Ammon's horn (tissue), 1 donor: Measurements from ENCODE around the gene CNTNAP2.
"Not testable (repeated sequence)": the region's sequence is repeated elsewhere in the genome, so short reads cannot be mapped to it uniquely, and the experiment has no call there.

Experiments
- DNase-seq: peaks from one replicate; pipeline ENCODE4 v3.0.0-alpha.2; 2016; ENCODE audit warnings: low spot score

The CNTNAP2 gene

DNA sequence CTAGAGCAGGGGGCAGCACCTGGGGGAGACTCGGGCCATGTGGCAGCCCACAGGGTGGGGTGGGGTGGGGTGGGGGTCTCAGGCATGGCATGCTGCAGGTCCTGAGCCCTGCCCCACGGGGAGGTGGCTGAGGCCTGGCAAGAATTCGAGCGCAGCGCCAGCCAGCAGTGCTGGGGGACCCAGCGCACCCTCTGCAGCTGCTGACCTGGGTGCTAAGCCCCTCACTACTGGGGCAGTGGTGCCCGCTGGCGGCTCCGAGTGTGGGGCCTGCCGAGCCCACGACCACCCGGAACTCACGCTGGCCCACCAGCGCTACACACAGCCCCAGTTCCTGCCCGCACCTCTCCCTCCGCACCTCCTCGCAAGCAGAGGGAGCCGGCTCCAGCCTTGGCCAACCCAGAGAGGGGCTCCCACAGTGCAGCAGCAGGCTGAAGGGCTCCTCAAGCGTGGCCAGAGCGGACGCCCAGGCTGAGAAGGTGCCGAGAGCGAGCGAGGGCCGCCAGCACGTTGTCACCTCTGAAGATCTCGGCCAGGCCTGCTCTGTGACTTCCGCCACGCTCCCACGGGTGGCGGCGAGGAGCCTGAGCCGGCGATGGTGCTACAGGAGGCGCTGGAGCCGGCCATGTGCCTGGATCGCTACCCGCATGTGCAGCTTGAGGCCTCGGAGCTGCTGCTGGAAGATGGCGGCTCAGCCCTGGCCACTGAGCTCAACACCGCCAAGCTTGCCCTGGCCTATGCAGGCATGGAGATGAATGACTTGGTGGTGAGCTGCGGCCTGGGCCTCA lies 2328.9 kb downstream of the CNTNAP2 start:
- no peak for DNase-seq

DNA sequence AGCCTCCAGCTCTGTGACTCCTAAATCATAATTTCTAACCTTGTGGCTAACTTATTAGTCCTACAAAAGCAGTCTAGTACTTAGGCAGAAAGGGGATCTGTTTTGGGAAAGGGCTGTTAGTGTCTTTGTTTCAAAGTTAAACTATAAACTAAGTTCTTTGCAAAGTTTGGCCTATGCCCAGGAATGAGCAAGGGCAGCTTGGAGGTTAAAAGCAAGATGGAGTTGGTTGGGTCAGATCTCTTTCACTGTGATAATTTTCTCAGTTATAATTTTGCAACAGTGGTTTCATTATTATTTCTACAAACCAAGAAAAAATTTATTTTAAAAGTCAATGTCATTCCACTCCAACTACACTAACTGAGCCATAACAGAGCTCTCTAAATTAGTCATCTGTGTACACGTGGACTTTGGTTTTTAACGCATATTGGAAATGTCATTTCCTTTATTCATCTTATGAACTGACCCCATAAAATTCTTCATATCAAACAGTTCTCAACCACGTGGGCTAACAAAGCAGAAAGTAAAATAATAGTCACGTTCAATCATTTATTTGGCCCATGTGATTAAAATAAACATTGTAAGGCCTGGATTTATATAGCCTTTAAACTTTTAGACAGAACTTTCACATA lies 2330.7 kb downstream of the CNTNAP2 start:
- no peak for DNase-seq

GRCh38 chr7:148451526-148451925 lies 2334.9 kb downstream of the CNTNAP2 start:
- DNase-seq, result not testable (repeated sequence)

- DNase-seq, result no peak
These were observed 2339.8 kb downstream of the CNTNAP2 start for GRCh38 chr7:148456351-148456750.

GRCh38 chr7:148457310-148457921 lies 2340.8 kb downstream of the CNTNAP2 start:
- DNase-seq, result no peak

GRCh38 chr7:148458263-148458662 lies 2341.7 kb downstream of the CNTNAP2 start:
- DNase-seq, result no peak

- DNase-seq, result no peak
These were observed 2345.0 kb downstream of the CNTNAP2 start for GRCh38 chr7:148461392-148462179.

- not testable (repeated sequence) for DNase-seq
These were observed 2346.2 kb downstream of the CNTNAP2 start for GRCh38 chr7:148462774-148463173.

- DNase-seq, result no peak
These were observed 2346.6 kb downstream of the CNTNAP2 start for GRCh38 chr7:148463210-148463609.

GRCh38 chr7:148464947-148465346 lies 2348.3 kb downstream of the CNTNAP2 start:
- DNase-seq, result no peak

DNA sequence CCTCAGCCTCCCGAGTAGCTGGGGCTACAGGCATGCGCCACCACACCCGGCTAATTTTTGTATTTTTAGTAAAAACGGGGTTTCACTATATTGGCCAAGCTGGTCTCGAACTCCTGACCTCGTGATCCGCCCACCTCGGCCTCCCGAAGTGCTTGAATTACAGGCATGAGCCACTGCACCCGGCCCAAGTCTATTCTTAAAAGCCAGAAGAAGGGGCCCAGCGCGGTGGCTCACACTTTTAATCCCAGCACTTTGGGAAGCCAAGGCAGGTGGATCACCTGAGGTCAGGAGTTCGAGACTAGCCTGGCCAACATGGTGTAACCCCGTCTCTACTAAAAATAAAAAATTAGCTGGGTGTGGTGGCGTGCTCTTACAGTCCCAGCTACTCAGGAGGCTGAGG lies 2348.8 kb downstream of the CNTNAP2 start:
- not testable (repeated sequence) for DNase-seq

- no peak for DNase-seq
These were observed 2349.5 kb downstream of the CNTNAP2 start for GRCh38 chr7:148466120-148466519.

GRCh38 chr7:148468700-148469098 lies 2352.1 kb downstream of the CNTNAP2 start:
- DNase-seq, result no peak
